NCI-H2107 treated with DMSO at 0.1 percent for 48 hours (cell line): Measurements from ENCODE around the gene KIRREL1.

Source experiments
- DNase-seq: peaks from one replicate; lab custom pipeline; 2025; ENCODE audit not compliant: unreplicated experiment; lab: John Stamatoyannopoulos, UW

Gene KIRREL1

GRCh38 chr1:158102881-158103674, 109.6 kb downstream of the KIRREL1 start:
- DNase-seq: no peak

GRCh38 chr1:158103861-158104522, 110.5 kb downstream of the KIRREL1 start:
- no peak for DNase-seq

GRCh38 chr1:158104891-158105290, 111.4 kb downstream of the KIRREL1 start:
- no peak for DNase-seq

GRCh38 chr1:158105352-158106095, 112.1 kb downstream of the KIRREL1 start:
- DNase-seq: no peak

- DNase-seq: no peak
These were observed 114.5 kb downstream of the KIRREL1 start for GRCh38 chr1:158107916-158108315.

- DNase-seq: peak; percentile 17
These were observed 119.7 kb downstream of the KIRREL1 start for GRCh38 chr1:158112994-158113758.

GRCh38 chr1:158113759-158114127, 120.3 kb downstream of the KIRREL1 start:
- no peak for DNase-seq

GRCh38 chr1:158115126-158115525, 121.7 kb downstream of the KIRREL1 start:
- no peak for DNase-seq

- DNase-seq: no peak
These were observed 123.1 kb downstream of the KIRREL1 start for GRCh38 chr1:158116311-158117167.

- no peak for DNase-seq
These were observed 124.6 kb downstream of the KIRREL1 start for GRCh38 chr1:158117854-158118704.

GRCh38 chr1:158118713-158119402, 125.4 kb downstream of the KIRREL1 start:
- no peak for DNase-seq

GRCh38 chr1:158119976-158120653, 126.7 kb downstream of the KIRREL1 start:
- DNase-seq: no peak

GRCh38 chr1:158121604-158122254, 128.3 kb downstream of the KIRREL1 start:
- peak; percentile 26 for DNase-seq

- no peak for DNase-seq
These were observed 129.5 kb downstream of the KIRREL1 start for GRCh38 chr1:158122833-158123388.

GRCh38 chr1:158124034-158124433, 130.6 kb downstream of the KIRREL1 start:
- peak; percentile 96 for DNase-seq

GRCh38 chr1:158124999-158125398, 131.6 kb downstream of the KIRREL1 start:
- peak; percentile 95 for DNase-seq

GRCh38 chr1:158126425-158126824, 133.0 kb downstream of the KIRREL1 start:
- no peak for DNase-seq
